GM19035 (cell line): Measurements from ENCODE around the gene INO80.
"Not testable (repeated sequence)": the region's sequence is repeated elsewhere in the genome, so short reads cannot be mapped to it uniquely, and the experiment has no call there.

Experiments
- ATAC-seq: cut with Tn5 transposase; IDR thresholded peaks from one replicate; pipeline ENCODE4 v1.9.1; 2021; ENCODE audit not compliant: unreplicated experiment

Gene INO80

GRCh38 chr15:41116116-41116961 lies at the start of gene INO80:
Gene INO80 (minus strand): TSS chr15:41116280. CDS start chr15:41096310, 19,970 bp downstream.
- ATAC-seq, result peak; percentile 77

- no peak for ATAC-seq
These were observed 45.7 kb upstream of the INO80 start for GRCh38 chr15:41161736-41162135.

- no peak for ATAC-seq
These were observed 45.3 kb upstream of the INO80 start for GRCh38 chr15:41161336-41161735.

- ATAC-seq, result no peak
These were observed 44.7 kb upstream of the INO80 start for GRCh38 chr15:41160639-41161315.

- ATAC-seq, result no peak
These were observed 38.3 kb upstream of the INO80 start for GRCh38 chr15:41154412-41154811.

- ATAC-seq, result no peak
These were observed 37.7 kb upstream of the INO80 start for GRCh38 chr15:41153733-41154132.

- no peak for ATAC-seq
These were observed 35.4 kb upstream of the INO80 start for GRCh38 chr15:41151451-41152005.

GRCh38 chr15:41150279-41150678 lies 34.2 kb upstream of the INO80 start:
- ATAC-seq, result no peak

- ATAC-seq, result no peak
These were observed 32.0 kb upstream of the INO80 start for GRCh38 chr15:41148065-41148464.

- ATAC-seq, result no peak
These were observed 23.5 kb upstream of the INO80 start for GRCh38 chr15:41139619-41140018.

GRCh38 chr15:41139112-41139511 lies 23.0 kb upstream of the INO80 start:
- ATAC-seq, result not testable (repeated sequence)

GRCh38 chr15:41135580-41135979 lies 19.5 kb upstream of the INO80 start:
- ATAC-seq, result not testable (repeated sequence)

- no peak for ATAC-seq
These were observed 17.4 kb upstream of the INO80 start for GRCh38 chr15:41133454-41133853.

GRCh38 chr15:41132094-41132493 lies 16.0 kb upstream of the INO80 start:
- not testable (repeated sequence) for ATAC-seq

GRCh38 chr15:41128174-41128902 lies 12.3 kb upstream of the INO80 start:
- ATAC-seq, result no peak

- no peak for ATAC-seq
These were observed 10.0 kb upstream of the INO80 start for GRCh38 chr15:41125931-41126642.

- no peak for ATAC-seq
These were observed 9.1 kb upstream of the INO80 start for GRCh38 chr15:41125063-41125669.

- no peak for ATAC-seq
These were observed 8.0 kb upstream of the INO80 start for GRCh38 chr15:41124058-41124457.

- no peak for ATAC-seq
These were observed 6.8 kb upstream of the INO80 start for GRCh38 chr15:41122849-41123248.

GRCh38 chr15:41121951-41122350 lies 5.9 kb upstream of the INO80 start:
- ATAC-seq, result no peak
